22Rv1 (cell line): ENCODE data around the gene CCL24.
"Not testable (repeated sequence)": the region's sequence is repeated elsewhere in the genome, so short reads cannot be mapped to it uniquely, and the experiment has no call there.

Experiments used
- H3K27ac ChIP-seq: fragments of 450-650 bp; 2 replicates; pipeline ENCODE4 v1.5.1; 2017
- ZFX ChIP-seq: fragments of 450-650 bp; IDR thresholded peaks from 2 replicates; pipeline ENCODE4 v1.6.1; 2017; ENCODE audit warnings: antibody characterized with exemption, borderline replicate concordance
- TF ChIP-seq, protein P1 (sequence below): fragments of 450-650 bp; IDR thresholded peaks from 2 replicates; pipeline ENCODE4 v1.5.1; 2017; ENCODE audit warnings: mild to moderate bottlenecking

The CCL24 gene

DNA sequence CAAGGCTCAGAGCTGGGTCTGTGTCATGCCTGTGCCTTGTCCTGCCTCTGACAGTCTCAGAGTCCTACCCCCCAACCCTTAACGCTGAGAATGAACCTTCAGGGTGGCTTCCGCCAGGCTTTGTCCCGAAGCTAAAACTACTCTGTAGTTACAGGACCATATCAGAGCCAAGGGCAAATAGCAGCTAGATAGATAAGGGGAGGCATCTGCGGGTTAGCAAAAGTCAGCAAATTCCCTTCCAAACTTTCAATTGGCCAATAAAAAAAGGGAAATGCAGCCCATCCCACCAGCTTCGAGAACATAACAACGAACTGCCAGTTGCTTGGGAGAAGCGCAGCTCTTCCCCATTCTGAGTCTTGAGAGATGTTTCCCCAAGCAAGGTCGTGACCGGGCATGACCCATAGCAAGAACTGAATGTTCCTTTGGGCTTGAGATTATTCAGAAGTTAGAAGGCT is 17.7 kb downstream of the CCL24 start:
- H3K27ac ChIP-seq: no peak overlapping the region
- TF ChIP-seq ZFX: no peak
- TF ChIP-seq, protein P1, sequence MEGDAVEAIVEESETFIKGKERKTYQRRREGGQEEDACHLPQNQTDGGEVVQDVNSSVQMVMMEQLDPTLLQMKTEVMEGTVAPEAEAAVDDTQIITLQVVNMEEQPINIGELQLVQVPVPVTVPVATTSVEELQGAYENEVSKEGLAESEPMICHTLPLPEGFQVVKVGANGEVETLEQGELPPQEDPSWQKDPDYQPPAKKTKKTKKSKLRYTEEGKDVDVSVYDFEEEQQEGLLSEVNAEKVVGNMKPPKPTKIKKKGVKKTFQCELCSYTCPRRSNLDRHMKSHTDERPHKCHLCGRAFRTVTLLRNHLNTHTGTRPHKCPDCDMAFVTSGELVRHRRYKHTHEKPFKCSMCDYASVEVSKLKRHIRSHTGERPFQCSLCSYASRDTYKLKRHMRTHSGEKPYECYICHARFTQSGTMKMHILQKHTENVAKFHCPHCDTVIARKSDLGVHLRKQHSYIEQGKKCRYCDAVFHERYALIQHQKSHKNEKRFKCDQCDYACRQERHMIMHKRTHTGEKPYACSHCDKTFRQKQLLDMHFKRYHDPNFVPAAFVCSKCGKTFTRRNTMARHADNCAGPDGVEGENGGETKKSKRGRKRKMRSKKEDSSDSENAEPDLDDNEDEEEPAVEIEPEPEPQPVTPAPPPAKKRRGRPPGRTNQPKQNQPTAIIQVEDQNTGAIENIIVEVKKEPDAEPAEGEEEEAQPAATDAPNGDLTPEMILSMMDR: no peak

DNA sequence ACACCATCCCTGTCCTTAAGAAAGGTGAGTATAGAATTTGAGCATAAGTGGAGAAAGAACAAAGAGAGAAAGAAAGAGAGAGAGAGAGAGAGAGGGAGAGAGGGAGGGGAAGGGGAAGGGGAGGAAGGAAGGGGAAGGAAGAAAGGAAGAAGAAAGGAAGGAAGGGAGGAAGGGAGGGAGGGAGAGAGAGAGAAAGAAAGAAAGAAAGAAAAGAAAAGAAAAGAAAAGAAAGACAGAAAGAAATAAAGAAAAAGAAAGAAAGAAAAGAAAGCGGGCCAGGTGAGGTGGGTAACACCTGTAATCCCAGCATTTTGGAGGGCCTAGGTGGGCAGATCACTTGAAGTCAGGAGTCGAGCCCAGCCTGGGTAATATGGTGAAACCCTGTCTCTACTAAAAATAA is 19.9 kb downstream of the CCL24 start:
- TF ChIP-seq, protein P1: no peak
- TF ChIP-seq ZFX: no peak
- H3K27ac ChIP-seq: no peak overlapping the region

DNA sequence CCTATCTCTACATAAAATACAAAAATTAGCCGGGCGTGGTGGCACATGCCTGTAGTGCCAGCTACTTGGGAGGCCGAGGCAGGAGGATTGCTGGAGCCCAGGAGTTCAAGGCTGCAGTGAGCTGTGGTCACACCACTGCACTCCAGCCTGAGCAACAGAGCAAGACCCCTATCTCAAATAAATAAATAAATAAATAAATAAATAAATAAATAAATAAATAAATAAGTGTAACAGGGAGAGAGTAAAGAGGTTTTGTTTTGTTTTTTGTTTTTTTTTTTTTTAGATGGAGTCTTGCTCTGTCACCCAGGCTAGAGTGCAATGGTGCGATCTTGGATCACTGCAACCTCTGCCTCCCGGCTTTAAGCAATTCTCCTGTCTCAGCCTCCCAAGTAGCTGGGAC is 21.0 kb downstream of the CCL24 start:
- not testable (repeated sequence) for H3K27ac ChIP-seq

DNA sequence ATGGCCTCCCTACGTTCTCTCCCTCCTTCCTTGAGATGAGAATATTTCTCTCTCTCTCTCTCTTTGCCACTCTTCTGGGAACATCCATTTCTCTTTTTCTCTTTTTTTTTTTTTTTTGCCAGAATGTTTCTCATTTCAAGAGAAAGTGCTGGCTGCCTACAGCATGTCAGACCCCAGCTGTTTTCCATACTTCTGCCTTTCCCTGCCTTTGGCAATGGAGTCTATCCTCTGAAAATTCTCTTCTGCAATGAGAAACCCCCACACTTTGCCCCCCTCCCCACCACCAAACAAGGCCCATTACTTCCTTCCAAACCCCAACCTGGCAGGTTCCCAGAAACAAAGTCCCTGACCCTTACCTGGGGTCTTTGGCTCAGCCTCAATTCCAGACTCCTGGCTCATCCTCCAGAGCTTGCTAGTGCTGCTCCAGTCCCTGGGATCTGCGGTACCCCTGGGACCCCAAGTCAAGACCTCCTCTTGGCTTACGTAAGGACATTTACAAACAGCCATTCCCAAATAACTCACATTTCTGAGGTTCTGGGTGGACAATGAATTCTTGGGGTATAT is 24.2 kb downstream of the CCL24 start:
- TF ChIP-seq ZFX: no peak
- TF ChIP-seq, protein P1: no peak
- no peak overlapping the region for H3K27ac ChIP-seq

DNA sequence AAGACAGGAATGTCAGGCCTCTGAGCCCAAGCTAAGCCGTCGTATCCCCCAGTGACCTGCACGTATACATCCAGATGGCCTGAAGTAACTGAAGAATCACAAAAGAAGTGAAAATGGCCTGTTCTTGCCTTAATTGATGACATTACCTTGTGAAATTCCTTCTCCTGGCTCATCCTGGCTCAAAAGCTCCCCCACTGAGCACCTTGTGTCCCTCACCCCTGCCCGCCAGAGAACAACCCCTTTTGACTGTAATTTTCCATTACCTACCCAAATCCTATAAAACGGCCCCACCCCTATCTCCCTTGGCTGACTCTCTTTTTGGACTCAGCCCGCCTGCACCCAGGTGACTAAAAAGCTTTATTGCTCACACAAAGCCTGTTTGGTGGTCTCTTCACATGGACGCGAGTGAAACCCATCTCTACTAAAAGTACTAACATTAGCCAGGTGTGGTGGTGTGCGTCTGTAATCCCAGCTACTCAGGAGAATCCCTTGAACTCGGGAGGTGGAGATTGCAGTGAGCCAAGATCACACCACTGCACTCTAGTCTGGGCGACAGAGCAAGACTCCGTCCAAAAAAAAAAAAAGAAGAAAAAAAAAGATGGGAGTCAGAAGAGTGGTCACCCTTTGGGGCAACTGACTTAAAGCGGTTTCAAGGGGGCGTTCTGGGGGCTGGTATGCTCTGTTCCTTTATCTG is 25.3 kb downstream of the CCL24 start:
- not testable (repeated sequence) for H3K27ac ChIP-seq

DNA sequence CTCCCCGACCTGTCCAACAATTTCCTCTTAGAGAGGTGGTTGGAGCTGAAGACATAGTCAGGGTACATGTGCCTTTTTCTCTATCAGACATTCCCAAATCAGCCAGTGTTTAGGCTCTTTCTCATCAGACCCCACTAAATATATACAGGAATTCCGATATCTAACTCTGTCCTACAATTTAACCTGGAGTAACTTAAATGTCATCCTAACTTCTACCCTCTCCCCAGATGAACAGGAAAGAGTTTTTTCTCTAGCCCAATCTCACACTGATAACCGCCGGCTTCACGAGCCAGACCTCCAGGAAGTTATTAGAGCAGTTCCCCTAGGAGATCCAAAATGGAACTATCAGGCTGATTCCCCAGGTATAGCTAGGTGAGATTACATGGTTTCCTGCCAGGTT is 30.5 kb downstream of the CCL24 start:
- H3K27ac ChIP-seq: not testable (repeated sequence)

DNA sequence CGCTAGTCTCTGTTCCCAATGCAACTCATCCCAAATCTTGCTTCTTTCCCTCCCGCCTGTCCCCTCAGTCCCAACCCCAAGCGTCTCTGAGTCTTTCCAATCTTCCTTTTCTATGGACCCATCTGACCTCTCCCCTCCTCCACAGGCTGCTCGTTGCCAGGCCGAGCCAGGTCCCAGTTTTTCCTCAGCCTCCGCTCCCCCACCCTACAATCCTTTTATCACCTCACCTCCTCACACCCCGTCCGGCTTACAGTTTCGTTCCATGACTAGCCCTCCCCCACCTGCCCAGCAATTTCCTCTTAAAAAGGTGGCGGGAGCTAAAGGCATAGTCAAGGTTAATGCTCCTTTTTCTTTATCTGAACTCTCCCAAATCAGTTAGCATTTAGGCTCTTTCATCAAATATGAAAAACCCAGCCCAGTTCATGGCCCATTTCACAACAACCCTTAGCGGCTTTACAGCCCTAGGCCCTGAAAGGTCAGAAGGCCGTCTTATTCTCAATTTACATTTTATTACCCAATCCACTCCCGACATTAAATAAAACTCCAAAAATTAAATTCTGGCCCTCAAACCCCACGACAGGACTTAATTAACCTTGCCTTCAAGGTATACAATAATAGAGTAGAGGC is 32.8 kb downstream of the CCL24 start:
- H3K27ac ChIP-seq: not testable (repeated sequence)

DNA sequence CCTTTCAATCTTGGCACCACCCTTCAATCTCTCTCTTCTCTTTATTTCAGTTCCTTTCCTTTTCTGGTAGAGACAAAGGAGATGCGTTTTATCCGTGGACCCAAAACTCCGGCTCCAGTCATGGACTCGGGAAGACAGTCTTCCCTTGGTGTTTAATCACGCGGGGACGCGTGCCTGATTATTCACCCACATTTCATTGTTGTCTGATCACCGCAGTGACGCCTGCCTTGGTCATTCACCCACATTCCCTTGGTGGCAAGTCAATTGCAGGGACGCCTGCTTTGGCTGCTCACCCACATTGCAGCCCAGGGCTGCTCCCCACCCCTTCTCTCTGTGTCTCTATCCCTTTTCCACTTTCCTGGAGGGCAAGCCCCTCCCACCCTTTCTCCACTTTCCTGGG is 34.1 kb downstream of the CCL24 start:
- H3K27ac ChIP-seq: not testable (repeated sequence)

DNA sequence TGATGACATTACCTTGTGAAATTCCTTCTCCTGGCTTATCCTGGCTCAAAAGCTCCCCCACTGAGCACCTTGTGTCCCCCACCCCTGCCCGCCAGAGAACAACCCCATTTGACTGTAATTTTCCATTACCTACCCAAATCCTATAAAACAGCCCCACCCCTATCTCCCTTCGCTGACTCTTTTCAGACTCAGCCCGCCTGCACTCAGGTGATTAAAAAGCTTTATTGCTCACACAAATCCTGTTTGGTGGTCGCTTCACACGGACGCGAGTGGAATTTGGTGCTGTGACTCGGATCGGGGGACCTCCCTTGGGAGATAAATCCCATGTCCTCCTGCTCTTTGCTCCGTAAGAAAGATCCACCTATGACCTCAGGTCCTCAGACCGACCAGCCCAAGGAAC is 34.6 kb downstream of the CCL24 start:
- H3K27ac ChIP-seq: not testable (repeated sequence)

DNA sequence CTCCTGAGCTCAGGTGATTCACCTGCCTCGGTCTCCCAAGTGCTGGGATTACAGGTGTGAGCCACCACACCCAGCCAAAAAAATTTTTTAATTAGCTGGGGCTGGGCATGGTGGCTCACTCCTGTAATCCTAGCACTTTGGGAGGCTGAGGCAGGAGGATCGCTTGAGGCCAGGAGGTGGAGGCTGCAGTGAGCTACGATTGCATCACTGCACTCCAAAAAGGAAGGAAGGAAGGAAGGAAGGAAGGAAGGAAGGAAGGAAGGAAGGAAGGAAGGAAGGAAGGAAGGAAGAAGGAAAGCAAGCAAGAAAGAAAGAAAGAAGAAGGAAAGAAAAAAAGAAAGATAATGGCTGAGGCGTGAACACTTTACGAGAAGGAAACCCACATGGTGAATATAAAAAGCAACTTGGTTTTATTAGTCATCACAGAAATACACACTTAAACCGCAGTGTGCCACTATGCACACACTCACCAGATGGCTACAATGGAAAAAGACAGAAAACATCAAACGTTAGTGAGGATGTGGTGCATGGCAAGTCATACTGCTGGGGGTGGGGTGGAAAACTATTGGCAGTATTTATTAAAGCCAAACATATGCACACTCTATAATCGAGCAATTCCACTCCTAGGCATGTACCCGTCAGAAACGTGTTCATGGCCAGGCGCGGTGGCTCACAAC is 37.2 kb downstream of the CCL24 start:
- TF ChIP-seq, protein P1: no peak
- no peak for TF ChIP-seq ZFX
- H3K27ac ChIP-seq: no peak overlapping the region

DNA sequence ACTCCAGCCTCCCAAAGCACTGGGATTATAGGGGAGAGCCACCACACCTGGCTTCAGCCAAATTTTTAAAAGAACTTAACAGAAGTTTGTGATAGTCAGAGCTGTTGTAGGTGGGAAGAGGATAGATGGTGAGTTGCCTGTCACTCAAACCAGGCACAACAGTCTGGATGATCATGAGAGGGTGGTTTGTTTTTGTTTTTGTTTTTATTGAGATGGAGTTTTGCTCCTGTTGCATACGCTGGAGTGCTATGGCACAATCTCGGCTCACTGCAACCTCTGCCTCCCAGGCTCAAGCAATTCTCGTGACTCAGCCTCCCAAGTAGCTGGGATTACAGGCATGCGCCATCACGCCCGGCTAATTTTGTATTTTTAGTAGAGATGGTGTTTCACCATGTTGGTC is 39.6 kb downstream of the CCL24 start:
- H3K27ac ChIP-seq: not testable (repeated sequence)
